SK-N-MC (cell line): ENCODE measurements around the gene CHAF1B.
"Not testable (repeated sequence)": the region's sequence is repeated elsewhere in the genome, so short reads cannot be mapped to it uniquely, and the experiment has no call there.

Source experiments
- DNase-seq: peaks from one replicate; pipeline ENCODE4 v3.0.0-alpha.2; 2011; ENCODE audit warnings: low read depth, low spot score
- H3K27ac ChIP-seq: fragments of 200-600 bp; sonication (generic); 2 replicates; pipeline ENCODE4 v1.5.1; 2016; ENCODE audit warnings: mixed run types
- H3K36me3 ChIP-seq: fragments of 200-600 bp; sonication (generic); 2 replicates; pipeline ENCODE4 v1.6.1; 2017; ENCODE audit warnings: antibody characterized with exemption, low read length, mixed read lengths; ENCODE audit not compliant: insufficient read depth
- H3K4me3 ChIP-seq: fragments of 200-600 bp; sonication (generic); 2 replicates; pipeline ENCODE4 v1.5.1; 2016
- H3K9ac ChIP-seq: fragments of 200-600 bp; sonication (generic); 2 replicates; pipeline ENCODE4 v1.8.0; 2017; ENCODE audit warnings: mixed run types, mixed read lengths; ENCODE audit not compliant: insufficient read length
- H3K9me3 ChIP-seq: fragments of 200-600 bp; sonication (generic); 2 replicates; pipeline ENCODE4 v1.6.1; 2017; ENCODE audit warnings: low read depth, mild to moderate bottlenecking, antibody characterized with exemption, low read length, moderate library complexity, mixed read lengths
- EZH2 ChIP-seq: fragments of 200-600 bp; sonication (generic); IDR thresholded peaks from one replicate; pipeline ENCODE4 v1.6.1; 2017; ENCODE audit warnings: antibody characterized with exemption
- FOXP2 ChIP-seq: optimal IDR thresholded peaks from 2 replicates; pipeline ENCODE3; 2011; ENCODE audit warnings: mild to moderate bottlenecking, moderate library complexity; ENCODE audit not compliant: insufficient read depth; ENCODE audit errors: extremely low read length, control extremely low read depth
- POLR2AphosphoS5 ChIP-seq: IDR thresholded peaks from 2 replicates; pipeline ENCODE4 v1.6.1; 2012; ENCODE audit warnings: mild to moderate bottlenecking, low read depth, low read length, borderline replicate concordance

Gene CHAF1B

GRCh38 chr21:36354918-36355680, 30.1 kb upstream of the CHAF1B start:
- Histone ChIP-seq H3K9ac (no peak overlapping the region), H3K36me3 (peaks cover 42% of the 10 kb centered on the region), H3K9me3 (no peaks in the 10 kb centered on the region), H3K4me3 (no peak overlapping the region), H3K27ac (no peak overlapping the region)
- DNase-seq = no peak
- TF ChIP-seq POLR2AphosphoS5 = no peak

- no peak overlapping the region for H3K9ac ChIP-seq
- TF ChIP-seq FOXP2 (no peak), EZH2 (no peak), POLR2AphosphoS5 (no peak)
- no peaks in the 10 kb centered on the region for H3K9me3 ChIP-seq
- no peak overlapping the region for H3K4me3 ChIP-seq
- H3K27ac ChIP-seq = no peak overlapping the region
- DNase-seq = no peak
- peaks cover 40% of the 10 kb centered on the region for H3K36me3 ChIP-seq
Observed at GRCh38 chr21:36355868-36356267, 29.3 kb upstream of the CHAF1B start.

- Histone ChIP-seq H3K9ac (no peak overlapping the region), H3K9me3 (no peaks in the 10 kb centered on the region), H3K27ac (no peak overlapping the region), H3K36me3 (peaks cover 43% of the 10 kb centered on the region), H3K4me3 (no peak overlapping the region)
- TF ChIP-seq EZH2 = no peak
- no peak for TF ChIP-seq FOXP2
- no peak for TF ChIP-seq POLR2AphosphoS5
- no peak for DNase-seq
Observed at GRCh38 chr21:36359185-36359584, 26.0 kb upstream of the CHAF1B start.

GRCh38 chr21:36369064-36369685, 16.0 kb upstream of the CHAF1B start:
- no peak overlapping the region for H3K27ac ChIP-seq
- H3K36me3 ChIP-seq = peaks cover 82% of the 10 kb centered on the region
- TF ChIP-seq POLR2AphosphoS5 (no peak), EZH2 (no peak), FOXP2 (no peak)

GRCh38 chr21:36375994-36376393, 9.2 kb upstream of the CHAF1B start:
- no peak overlapping the region for H3K27ac ChIP-seq
- peaks cover 39% of the 10 kb centered on the region for H3K36me3 ChIP-seq
- H3K9me3 ChIP-seq = no peaks in the 10 kb centered on the region
- H3K9ac ChIP-seq = no peak overlapping the region
- TF ChIP-seq FOXP2 (no peak), POLR2AphosphoS5 (no peak), EZH2 (no peak)
- DNase-seq = no peak
- no peak overlapping the region for H3K4me3 ChIP-seq

More at GRCh38 chr21:36369064-36369685, 16.0 kb upstream of the CHAF1B start:
- H3K9me3 ChIP-seq = no peaks in the 10 kb centered on the region
- no peak for DNase-seq
- no peak overlapping the region for H3K4me3 ChIP-seq
- H3K9ac ChIP-seq = no peak overlapping the region

- H3K9ac ChIP-seq = no peak overlapping the region
- DNase-seq = no peak
- no peak overlapping the region for H3K4me3 ChIP-seq
- TF ChIP-seq POLR2AphosphoS5 (no peak), FOXP2 (no peak), EZH2 (no peak)
- no peaks in the 10 kb centered on the region for H3K9me3 ChIP-seq
- peak overlapping the region; percentile 37 for H3K27ac ChIP-seq
- peaks cover 25% of the 10 kb centered on the region for H3K36me3 ChIP-seq
Observed at GRCh38 chr21:36377391-36377842, 7.8 kb upstream of the CHAF1B start.

- Histone ChIP-seq H3K4me3 (no peak overlapping the region), H3K27ac (no peak overlapping the region), H3K9me3 (no peaks in the 10 kb centered on the region), H3K9ac (no peak overlapping the region), H3K36me3 (peaks cover 14% of the 10 kb centered on the region)
- TF ChIP-seq FOXP2 (no peak), EZH2 (no peak), POLR2AphosphoS5 (no peak)
- DNase-seq = no peak
Observed at GRCh38 chr21:36379251-36379650, 5.9 kb upstream of the CHAF1B start.

- no peak overlapping the region for H3K9ac ChIP-seq
- H3K36me3 ChIP-seq = peaks cover 5% of the 10 kb centered on the region
- peak overlapping the region; percentile 59 for H3K27ac ChIP-seq
- H3K4me3 ChIP-seq = no peak overlapping the region
- TF ChIP-seq FOXP2 (no peak), EZH2 (no peak), POLR2AphosphoS5 (no peak)
- no peaks in the 10 kb centered on the region for H3K9me3 ChIP-seq
- no peak for DNase-seq
Observed at GRCh38 chr21:36381841-36382589, 3.2 kb upstream of the CHAF1B start.

GRCh38 chr21:36382722-36383121, 2.5 kb upstream of the CHAF1B start:
- H3K9ac ChIP-seq, H3K27ac ChIP-seq, DNase-seq, H3K9me3 ChIP-seq, H3K4me3 ChIP-seq, H3K36me3 ChIP-seq: not testable (repeated sequence)
